Cortex of kidney (tissue), 1 donor: ENCODE results near the gene EXT2.

Experiments used
- DNase-seq: peaks from one replicate; lab custom pipeline; 2025; lab: John Stamatoyannopoulos, UW

EXT2 gene

GRCh38 chr11:44243086-44243485 is 147.6 kb downstream of the EXT2 start:
- DNase-seq, result no peak

- no peak for DNase-seq
Observed at GRCh38 chr11:44243595-44244343, 148.3 kb downstream of the EXT2 start.

- no peak for DNase-seq
Observed at GRCh38 chr11:44244639-44245310, 149.3 kb downstream of the EXT2 start.

- DNase-seq, result no peak
Observed at GRCh38 chr11:44246726-44247125, 151.2 kb downstream of the EXT2 start.

- no peak for DNase-seq
Observed at GRCh38 chr11:44247508-44247907, 152.0 kb downstream of the EXT2 start.

GRCh38 chr11:44248109-44248508 is 152.6 kb downstream of the EXT2 start:
- no peak for DNase-seq

- no peak for DNase-seq
Observed at GRCh38 chr11:44250421-44250820, 154.9 kb downstream of the EXT2 start.

GRCh38 chr11:44252999-44253602 is 157.6 kb downstream of the EXT2 start:
- no peak for DNase-seq

GRCh38 chr11:44255406-44256071 is 160.1 kb downstream of the EXT2 start:
- DNase-seq, result no peak

- no peak for DNase-seq
Observed at GRCh38 chr11:44256673-44257291, 161.3 kb downstream of the EXT2 start.

- no peak for DNase-seq
Observed at GRCh38 chr11:44257338-44258189, 162.1 kb downstream of the EXT2 start.

- no peak for DNase-seq
Observed at GRCh38 chr11:44258190-44258489, 162.7 kb downstream of the EXT2 start.

GRCh38 chr11:44258839-44259420 is 163.5 kb downstream of the EXT2 start:
- no peak for DNase-seq

GRCh38 chr11:44260081-44260480 is 164.6 kb downstream of the EXT2 start:
- no peak for DNase-seq

- no peak for DNase-seq
Observed at GRCh38 chr11:44261800-44262591, 166.5 kb downstream of the EXT2 start.

- no peak for DNase-seq
Observed at GRCh38 chr11:44263738-44264437, 168.4 kb downstream of the EXT2 start.

GRCh38 chr11:44264438-44264749 is 168.9 kb downstream of the EXT2 start:
- no peak for DNase-seq

GRCh38 chr11:44264761-44265160 is 169.3 kb downstream of the EXT2 start:
- no peak for DNase-seq

- DNase-seq, result no peak
Observed at GRCh38 chr11:44266056-44266780, 170.7 kb downstream of the EXT2 start.
